NCI-H187 (cell line): ENCODE results near the gene SATB1.

Experiments
- DNase-seq, 2 experiments: peaks; one replicate each; lab custom pipeline; 2025; lab: John Stamatoyannopoulos, UW

Gene SATB1

DNA sequence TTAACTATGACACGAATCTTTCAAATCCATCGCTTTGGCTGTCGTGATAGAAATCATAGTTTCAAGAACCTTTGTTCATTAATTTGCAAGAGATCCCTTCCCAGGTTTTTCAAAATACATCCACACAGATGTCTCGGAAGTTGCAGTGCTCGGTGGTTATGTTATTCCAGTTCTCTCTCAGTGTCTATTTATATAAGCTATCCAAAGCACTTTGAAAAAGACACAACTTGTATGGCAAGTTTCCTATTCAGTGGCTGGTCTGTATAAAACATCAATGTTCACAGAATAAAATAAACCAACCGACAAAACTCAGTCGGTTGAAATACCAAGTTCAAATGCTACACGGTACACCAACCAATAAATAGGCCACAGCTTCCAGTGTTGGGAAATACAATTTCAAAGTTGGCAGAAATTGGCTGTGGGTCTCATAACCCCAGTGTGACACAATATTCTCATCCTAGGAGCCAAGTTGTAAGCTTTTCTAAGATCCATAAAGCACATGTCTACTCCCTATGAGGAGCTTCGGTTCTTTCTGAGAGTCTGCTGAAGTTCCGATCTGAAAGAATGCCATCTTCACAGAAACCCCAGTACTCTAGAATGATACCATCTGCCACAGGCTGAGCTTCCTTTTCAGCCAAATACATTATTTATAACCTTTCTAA is 23.7 kb downstream of the SATB1 start:
- DNase-seq = no peak

- DNase-seq = no peak
Observed at GRCh38 chr3:18398448-18398847, 26.7 kb downstream of the SATB1 start.

DNA sequence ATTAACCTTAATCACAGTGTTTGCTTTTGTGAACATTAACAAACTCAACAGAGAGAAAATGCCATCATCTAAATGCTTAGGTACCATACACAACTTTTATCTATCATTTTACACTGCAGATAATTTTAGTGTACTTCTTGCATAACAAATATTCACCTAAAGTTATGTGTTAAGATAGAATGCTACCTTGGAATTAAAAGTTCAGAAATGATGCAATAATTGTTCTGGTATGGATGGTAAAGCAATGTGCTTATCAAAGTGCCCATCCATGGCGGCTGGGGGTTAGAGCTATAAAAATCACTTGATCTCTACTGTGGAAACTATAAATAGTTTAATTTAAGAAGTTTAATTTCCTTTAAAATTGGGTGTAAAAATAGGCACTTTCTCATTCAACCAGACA is 28.7 kb downstream of the SATB1 start:
- DNase-seq = no peak

- no peak for DNase-seq
Observed at GRCh38 chr3:18394384-18394995, 30.6 kb downstream of the SATB1 start.

DNA sequence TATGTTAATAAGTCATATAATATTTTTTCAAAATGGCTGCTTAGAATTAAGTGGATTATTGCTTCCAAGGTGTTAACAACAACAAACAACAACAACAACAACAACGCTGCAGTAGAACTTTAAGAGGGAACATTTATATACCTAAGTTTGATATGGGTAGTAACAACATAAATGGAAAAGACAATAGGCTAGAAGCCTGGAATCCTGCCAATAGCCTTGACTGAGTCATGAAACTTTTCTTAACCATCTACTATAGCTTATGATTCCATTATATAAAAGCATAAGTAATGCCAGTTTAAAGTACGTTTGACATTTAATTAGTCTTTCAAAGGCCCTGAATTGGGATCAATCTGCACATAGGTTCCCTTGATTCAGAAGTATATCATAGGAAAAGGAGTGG is 31.2 kb downstream of the SATB1 start:
- DNase-seq = no peak

- DNase-seq = no peak
Observed at GRCh38 chr3:18390024-18390660, 35.0 kb downstream of the SATB1 start.

- no peak for DNase-seq
Observed at GRCh38 chr3:18389108-18389733, 35.9 kb downstream of the SATB1 start.

DNA sequence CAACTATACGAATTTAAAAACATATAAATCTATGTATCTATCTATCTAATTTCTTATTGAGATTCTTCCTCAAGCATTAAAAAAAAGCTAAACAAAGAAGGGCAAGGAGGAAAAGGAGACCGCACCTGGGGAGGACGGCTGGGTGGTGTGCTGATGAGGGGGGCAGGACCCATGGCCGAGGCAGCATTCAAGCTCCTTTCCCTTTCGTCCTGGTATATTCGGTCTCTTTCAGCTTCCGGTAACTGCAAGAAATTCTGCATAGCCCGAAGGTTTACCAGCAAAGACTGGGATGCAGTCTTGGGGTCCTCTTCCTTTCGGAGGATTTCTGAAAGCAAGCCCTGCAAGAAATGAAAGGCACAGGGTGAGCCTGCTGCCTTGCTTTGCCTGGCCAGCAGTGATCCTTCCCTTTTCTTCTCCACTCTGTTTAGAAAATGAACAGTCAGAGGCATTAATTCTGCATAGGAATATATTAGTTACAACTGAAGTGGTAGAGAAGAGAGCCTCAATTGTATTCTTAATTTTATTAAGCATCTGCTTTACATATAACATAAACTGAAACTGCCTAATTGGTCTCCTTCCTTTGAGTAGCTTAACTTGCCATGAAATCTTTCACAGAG is 38.8 kb downstream of the SATB1 start:
- DNase-seq = no peak

DNA sequence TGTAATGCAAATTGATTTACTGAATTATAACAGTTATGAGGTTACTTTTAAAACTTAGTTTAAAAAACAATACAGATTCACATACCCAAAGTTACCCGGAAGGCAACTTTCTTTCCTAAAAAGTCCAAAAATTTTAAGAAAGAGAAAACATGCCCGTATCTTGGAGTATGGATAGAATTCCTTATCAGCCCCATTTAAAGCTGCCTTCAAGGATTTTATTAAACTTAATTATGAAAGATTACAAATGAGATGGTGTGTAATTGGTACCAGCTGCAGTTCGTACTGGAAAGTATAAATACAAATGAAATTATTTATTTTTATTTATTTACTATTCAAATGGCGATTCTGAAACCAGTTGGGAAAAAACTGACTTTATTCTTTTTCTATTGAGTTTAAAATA is 39.4 kb downstream of the SATB1 start:
- no peak for DNase-seq

GRCh38 chr3:18382760-18383369 is 42.3 kb downstream of the SATB1 start:
- DNase-seq = no peak

GRCh38 chr3:18379647-18380046 is 45.5 kb downstream of the SATB1 start:
- no peak for DNase-seq

GRCh38 chr3:18378218-18378617 is 46.9 kb downstream of the SATB1 start:
- peak; percentile 19 to 39 for DNase-seq

GRCh38 chr3:18376682-18377081 is 48.5 kb downstream of the SATB1 start:
- no peak for DNase-seq

DNA sequence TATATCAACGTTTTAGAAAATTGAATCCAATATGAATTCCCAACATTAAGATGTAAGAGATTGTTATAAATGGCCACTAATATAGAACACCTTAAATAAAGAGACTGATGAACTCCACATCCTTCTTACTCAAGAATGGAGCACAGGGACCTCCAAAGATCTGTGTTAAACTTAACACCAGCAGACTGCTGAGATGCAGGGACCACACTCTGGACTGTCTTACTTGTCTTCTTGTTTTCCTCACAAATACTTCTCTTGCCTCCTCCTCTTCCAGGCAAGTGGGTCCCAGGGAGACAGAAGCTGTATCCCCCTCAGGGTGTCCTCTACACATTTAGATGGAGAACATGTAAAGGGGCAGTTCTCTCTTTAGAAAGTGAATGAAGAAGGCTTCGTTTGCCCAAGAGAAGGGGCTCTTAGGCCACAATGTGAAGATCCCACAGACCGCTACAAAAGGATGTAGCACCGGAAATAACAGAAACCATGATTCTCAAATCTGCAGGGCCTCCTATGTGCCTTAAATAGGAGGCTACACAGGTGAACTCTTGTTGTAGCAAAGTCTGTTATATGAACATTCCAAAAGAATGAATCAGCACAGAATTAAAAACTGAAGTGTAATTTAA is 52.2 kb downstream of the SATB1 start:
- DNase-seq = no peak

GRCh38 chr3:18370672-18371071 is 54.5 kb downstream of the SATB1 start:
- no peak for DNase-seq

- no peak for DNase-seq
Observed at GRCh38 chr3:18369551-18370185, 55.5 kb downstream of the SATB1 start.

GRCh38 chr3:18366258-18366657 is 58.9 kb downstream of the SATB1 start:
- DNase-seq = no peak

GRCh38 chr3:18363338-18363737 is 61.8 kb downstream of the SATB1 start:
- DNase-seq = peak in 1 of 2 experiments; percentile 2

- DNase-seq = no peak
Observed at GRCh38 chr3:18357747-18358146, 67.4 kb downstream of the SATB1 start.

- DNase-seq = no peak
Observed at GRCh38 chr3:18355832-18356231, 69.3 kb downstream of the SATB1 start.

- DNase-seq = no peak
Observed at GRCh38 chr3:18354701-18355100, 70.4 kb downstream of the SATB1 start.
